ENCODE results near the gene GRK5. TPM values are rescaled to one million over a fixed set of nuclear protein-coding genes. Genes with fewer than 3 reads are reported as not detected.

Gene GRK5
- total RNA-seq, 1 experiment from 2014 or later, result 1.2 TPM

DNA sequence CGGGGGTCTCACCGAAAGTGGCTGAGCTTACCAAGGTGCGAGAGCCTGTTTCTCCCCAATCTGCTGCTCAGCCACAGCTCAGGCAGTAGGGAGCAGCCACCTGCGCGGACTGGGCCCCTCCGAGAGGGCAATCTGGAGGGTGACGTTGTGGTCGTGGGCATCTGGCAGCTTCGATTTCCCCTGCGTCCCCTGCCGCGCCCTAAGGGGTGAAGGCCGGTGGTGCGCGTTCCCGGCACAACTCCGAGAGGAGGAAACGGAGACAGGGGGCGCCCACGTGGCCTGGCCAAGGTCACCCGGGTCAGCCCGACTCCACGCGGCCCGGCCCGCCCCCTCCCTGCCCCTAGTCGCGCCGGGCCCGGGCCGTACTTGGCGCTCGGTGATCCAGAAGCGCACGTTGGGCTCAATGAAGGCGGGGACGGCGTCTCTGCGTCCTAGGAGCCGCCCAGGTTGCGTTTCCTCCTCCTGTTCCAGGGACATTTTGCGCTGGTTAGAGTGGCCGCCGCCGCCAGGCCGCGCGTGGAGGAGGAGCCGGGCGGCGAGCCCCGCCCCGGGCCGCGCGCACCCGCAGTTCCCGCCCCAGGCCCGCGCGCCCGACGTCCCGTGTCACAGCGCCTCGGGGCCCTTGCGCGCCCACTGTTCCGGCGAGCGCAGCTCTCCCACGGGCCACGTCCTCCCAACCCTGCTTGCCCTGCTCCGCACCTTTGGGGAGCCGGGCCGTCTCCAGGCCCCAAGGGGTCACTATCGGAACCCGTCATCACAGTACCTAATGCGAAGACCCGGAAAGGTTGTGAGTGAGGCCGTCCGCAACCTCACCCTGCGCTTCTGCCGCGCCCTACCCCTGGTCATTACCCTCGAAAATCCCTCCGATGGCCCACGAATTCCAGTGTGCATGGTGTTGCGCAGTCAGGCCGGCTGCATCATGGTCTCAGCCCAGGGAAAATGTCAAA is 41.9 kb upstream of the GRK5 start, which contains the start of gene SFXN4:
TSS of gene SFXN4 (minus strand) at position 544 of the 947 bp plus-strand sequence. CDS start at position 477, 67 bp downstream.
- no peak within 1 kb of the TSS for H4K91ac ChIP-seq (ENCODE audit: insufficient read length, low read depth, low read length)
- no peak within 1 kb of the TSS for H2BK12ac ChIP-seq (ENCODE audit: insufficient read length, low read depth, low read length)
- no peaks in the 10 kb centered on the region for H3K9me3 ChIP-seq (ENCODE audit: control insufficient read depth, low read depth, low read length)
- H3K4ac ChIP-seq (ENCODE audit: low read depth, low read length), result no peak within 1 kb of the TSS
- no peaks in the 10 kb centered on the region for H3K4me1 ChIP-seq (ENCODE audit: insufficient read depth, low read length)
- H2AFZ ChIP-seq (ENCODE audit: low read length), result no peak within 1 kb of the TSS
- no peaks in the 10 kb centered on the region for H3K27me3 Mint-ChIP-seq (ENCODE audit: low read depth)
- peaks cover 16 to 45% (median 29%) of the 10 kb centered on the region in 3 experiments for H3K36me3 Mint-ChIP-seq (ENCODE audit: insufficient read depth in 1 of 3, low read depth in 3 of 3)
- peak within 1 kb of the TSS; percentile 84 for H3K14ac ChIP-seq (ENCODE audit: insufficient read depth, low read length)
- no peak within 1 kb of the TSS for H2BK20ac ChIP-seq (ENCODE audit: low read depth, low read length, poor library complexity, severe bottlenecking)
- H3K79me2 ChIP-seq (ENCODE audit: insufficient read depth, low read length), result no peaks in the 10 kb centered on the region
- H4K8ac ChIP-seq (replicated peaks; ENCODE audit: insufficient read length, low read depth, low read length), result no peak within 1 kb of the TSS
- peak within 1 kb of the TSS; percentile 46 for H3K9ac ChIP-seq (ENCODE audit: extremely low read depth, insufficient read length, low read length)
- TF ChIP-seq, protein P1, sequence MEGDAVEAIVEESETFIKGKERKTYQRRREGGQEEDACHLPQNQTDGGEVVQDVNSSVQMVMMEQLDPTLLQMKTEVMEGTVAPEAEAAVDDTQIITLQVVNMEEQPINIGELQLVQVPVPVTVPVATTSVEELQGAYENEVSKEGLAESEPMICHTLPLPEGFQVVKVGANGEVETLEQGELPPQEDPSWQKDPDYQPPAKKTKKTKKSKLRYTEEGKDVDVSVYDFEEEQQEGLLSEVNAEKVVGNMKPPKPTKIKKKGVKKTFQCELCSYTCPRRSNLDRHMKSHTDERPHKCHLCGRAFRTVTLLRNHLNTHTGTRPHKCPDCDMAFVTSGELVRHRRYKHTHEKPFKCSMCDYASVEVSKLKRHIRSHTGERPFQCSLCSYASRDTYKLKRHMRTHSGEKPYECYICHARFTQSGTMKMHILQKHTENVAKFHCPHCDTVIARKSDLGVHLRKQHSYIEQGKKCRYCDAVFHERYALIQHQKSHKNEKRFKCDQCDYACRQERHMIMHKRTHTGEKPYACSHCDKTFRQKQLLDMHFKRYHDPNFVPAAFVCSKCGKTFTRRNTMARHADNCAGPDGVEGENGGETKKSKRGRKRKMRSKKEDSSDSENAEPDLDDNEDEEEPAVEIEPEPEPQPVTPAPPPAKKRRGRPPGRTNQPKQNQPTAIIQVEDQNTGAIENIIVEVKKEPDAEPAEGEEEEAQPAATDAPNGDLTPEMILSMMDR (conservative IDR thresholded peaks at IDR 0.05), result peak; percentile 16; the same call in 1 of the 3 replicates
- H2BK5ac ChIP-seq (ENCODE audit: insufficient read length, low read length), result no peak within 1 kb of the TSS
- peak within 1 kb of the TSS; percentile 92 for H3K4me2 ChIP-seq (ENCODE audit: insufficient read depth, insufficient read length, low read length)
- no peak within 1 kb of the TSS for H4K5ac ChIP-seq (ENCODE audit: insufficient read length, low read depth, low read length)
- no peak within 1 kb of the TSS for H3K23ac ChIP-seq (ENCODE audit: insufficient read length, low read depth, low read length)
- H2AK5ac ChIP-seq (ENCODE audit: insufficient read length, low read length), result no peak within 1 kb of the TSS
- H3K27ac ChIP-seq (ENCODE audit: insufficient read length, low read depth, low read length), result no peak within 1 kb of the TSS
- H3K18ac ChIP-seq (ENCODE audit: insufficient read length, low read depth, low read length), result no peak within 1 kb of the TSS
- H3K4me1 Mint-ChIP-seq, result peaks cover 13 to 22% of the 10 kb centered on the region in 2 experiments
- peaks cover 5% of the 10 kb centered on the region for H3K23me2 ChIP-seq (ENCODE audit: insufficient read length, low read depth, low read length, poor library complexity, severe bottlenecking)
- peak within 1 kb of the TSS; percentile 83 to 88 for H3K4me3 Mint-ChIP-seq
- WGBS (ENCODE audit: extremely low coverage, insufficient read length, low lambda C conversion rate), result no CpG with 5 or more reads among the region's 90 CpGs
- no peaks in the 10 kb centered on the region for H3K79me1 ChIP-seq (ENCODE audit: insufficient read depth, low read depth, low read length, poor library complexity, severe bottlenecking)
- no peaks in the 10 kb centered on the region for H4K20me1 ChIP-seq (ENCODE audit: control insufficient read depth, insufficient read depth, insufficient read length)
- H3K27me3 ChIP-seq (ENCODE audit: insufficient read depth, low read length), result no peaks in the 10 kb centered on the region
- no peak within 1 kb of the TSS for H2BK15ac ChIP-seq (ENCODE audit: low read depth, low read length)
- no peaks in the 10 kb centered on the region for H3K9me3 Mint-ChIP-seq
- DNase-seq, result peak; percentile 59
- no peak within 1 kb of the TSS for H2BK120ac ChIP-seq (ENCODE audit: low read depth, low read length, poor library complexity, severe bottlenecking)
- H3T11ph ChIP-seq (ENCODE audit: low read length), result no peak within 1 kb of the TSS
- no peak within 1 kb of the TSS for H3K56ac ChIP-seq (ENCODE audit: insufficient read length, low read depth, low read length)
- peak within 1 kb of the TSS in 1 of 3 experiments; percentile 93; a peak in 2 of 7 replicates for H3K27ac Mint-ChIP-seq

Data from H9 (cell line).